HCT116 (cell line): Measurements from ENCODE around the gene RBMXL3. TPM values are rescaled to one million over a fixed set of nuclear protein-coding genes. Genes with fewer than 3 reads are reported as not detected.

ENCODE experiments used
- ATAC-seq: fragments of 200-7000 bp; cut with Tn5 transposase; 2 replicates; pipeline ENCODE4 v1.9.1; 2020; ENCODE audit warnings: mild to moderate bottlenecking, moderate library complexity
- BruUV-seq: library from RNA; stranded (reverse); fragments of 400-500 nt; replicated peaks from 2 replicates; lab custom pipeline; 2021; lab: Mats Ljungman, UMichigan
- CTCF ChIA-PET: fragments of 300-600 bp; sonication (Branson Sonifier 250); formaldehyde crosslinking; loops from one replicate; lab custom pipeline; 2021; ENCODE audit warnings: antibody characterized with exemption; lab: Charles Lee
- POLR2A ChIA-PET: fragments of 300-600, 350-600 bp; sonication (Branson Sonifier 250); formaldehyde crosslinking; loops from one replicate; lab custom pipeline; 2021; ENCODE audit warnings: antibody characterized with exemption; lab: Charles Lee
- RAD21 ChIA-PET, 2 experiments: fragments of 300-600 bp; sonication (Branson Sonifier 250); formaldehyde crosslinking; loops; one replicate each; lab custom pipeline; 2023; ENCODE audit warnings: low total read pairs in 2 of 2; ENCODE audit not compliant: uncharacterized antibody in 2 of 2, unreplicated experiment in 2 of 2, low non-redundant PET in 1 of 2; lab: Charles Lee
- DNase-seq: peaks from one replicate; pipeline ENCODE4 v3.0.0-alpha.2; 2010; ENCODE audit warnings: low read depth, low spot score
- H2AFZ ChIP-seq: fragments of 200-600 bp; shearing (Covaris generic), sonication (generic); 2 replicates; pipeline ENCODE4 v1.6.1; 2017; ENCODE audit warnings: low read depth, mixed run types, mixed read lengths, antibody characterized with exemption, low read length; ENCODE audit not compliant: poor library complexity, severe bottlenecking
- H3K27ac ChIP-seq: 2 replicates; pipeline ENCODE4 v1.5.1; 2012; ENCODE audit warnings: low read depth, low read length
- H3K27me3 ChIP-seq: fragments of 200-600 bp; sonication (generic); 2 replicates; pipeline ENCODE4 v1.6.1; 2016; ENCODE audit warnings: mixed run types, low read length, mixed read lengths; ENCODE audit not compliant: insufficient read depth
- H3K36me3 ChIP-seq, 2 experiments: fragments of 200-500 bp in 1 of 2; fragments of 200-600 bp in 1 of 2; sonication (Bioruptor generic) in 1 of 2; sonication (generic) in 1 of 2; 2 replicates each; pipeline versions ENCODE4 v1.5.1 to v1.6.1; 2014 to 2016; ENCODE audit warnings: low read length in 2 of 2, inconsistent platforms in 1 of 2, mixed read lengths in 1 of 2, mixed run types in 1 of 2; ENCODE audit not compliant: insufficient read depth in 2 of 2, control insufficient read depth in 1 of 2
- H3K4me1 ChIP-seq, 2 experiments: fragments of 200-600 bp in 1 of 2; sonication (generic) in 1 of 2; 2 replicates each; pipeline versions ENCODE4 v1.5.1 to v1.6.1; 2012 to 2017; ENCODE audit warnings: low read length in 2 of 2, inconsistent platforms in 1 of 2, mild to moderate bottlenecking in 1 of 2, mixed read lengths in 1 of 2, mixed run types in 1 of 2, moderate library complexity in 1 of 2; ENCODE audit not compliant: insufficient read depth in 2 of 2, control insufficient read depth in 1 of 2
- H3K4me2 ChIP-seq: fragments of 200-600 bp; sonication (generic); 2 replicates; pipeline ENCODE4 v1.6.1; 2017; ENCODE audit warnings: mixed run types, low read length, mixed read lengths
- H3K4me3 ChIP-seq, 2 experiments: fragments of 200-600 bp in 1 of 2; sonication (generic) in 1 of 2; replicated peaks in 1 of 2; 2 replicates each; pipeline ENCODE4 v1.5.1; 2011 to 2016; ENCODE audit warnings: low read length in 2 of 2, control low read depth in 1 of 2, low read depth in 1 of 2, mild to moderate bottlenecking in 1 of 2, mixed read lengths in 1 of 2, mixed run types in 1 of 2
- H3K79me2 ChIP-seq: fragments of 200-600 bp; sonication (generic); 2 replicates; pipeline ENCODE4 v1.6.1; 2017; ENCODE audit warnings: mild to moderate bottlenecking, mixed run types, low read length, moderate library complexity, mixed read lengths; ENCODE audit not compliant: insufficient read depth
- H3K9ac ChIP-seq: fragments of 200-600 bp; sonication (generic); 2 replicates; pipeline ENCODE4 v1.6.1; 2016; ENCODE audit warnings: low read length, mixed read lengths
- H3K9me2 ChIP-seq: fragments of 200-600 bp; sonication (generic), shearing (Covaris generic); 2 replicates; pipeline ENCODE4 v1.6.1; 2017; ENCODE audit warnings: mixed run types, mild to moderate bottlenecking, moderate library complexity; ENCODE audit not compliant: insufficient read depth
- H3K9me3 ChIP-seq, 2 experiments: fragments of 200-500 bp in 1 of 2; fragments of 200-600 bp in 1 of 2; sonication (Bioruptor generic) in 1 of 2; sonication (generic) in 1 of 2; 2 replicates each; pipeline ENCODE4 v1.6.1; 2014 to 2017; ENCODE audit warnings: low read length in 2 of 2, mixed read lengths in 2 of 2, inconsistent platforms in 1 of 2, low read depth in 1 of 2, mild to moderate bottlenecking in 1 of 2, mixed run types in 1 of 2, moderate library complexity in 1 of 2; ENCODE audit not compliant: control insufficient read depth in 1 of 2, insufficient read depth in 1 of 2
- H4K20me1 ChIP-seq: fragments of 200-600 bp; sonication (generic), shearing (Covaris generic); 2 replicates; pipeline ENCODE4 v1.6.1; 2017; ENCODE audit warnings: mixed run types, mild to moderate bottlenecking, moderate library complexity; ENCODE audit not compliant: insufficient read depth
- CEBPB ChIP-seq: IDR thresholded peaks from 2 replicates; pipeline ENCODE4 v1.6.1; 2012; ENCODE audit warnings: low read depth
- EZH2phosphoT487 ChIP-seq: fragments of 200-600 bp; IDR thresholded peaks from 2 replicates; pipeline ENCODE4 v1.6.1; 2018; ENCODE audit warnings: antibody characterized with exemption, borderline replicate concordance
- FOSL1 ChIP-seq: IDR thresholded peaks from 2 replicates; pipeline ENCODE4 v1.6.1; 2012; ENCODE audit warnings: low read depth
- POLR2A ChIP-seq: IDR thresholded peaks from 2 replicates; pipeline ENCODE4 v1.7.0; 2011; ENCODE audit warnings: borderline replicate concordance; ENCODE audit not compliant: insufficient read depth, insufficient read length; ENCODE audit errors: extremely low read depth
- POLR2AphosphoS5 ChIP-seq: IDR thresholded peaks from 2 replicates; pipeline ENCODE4 v1.6.1; 2011; ENCODE audit warnings: mild to moderate bottlenecking, low read depth, low read length, moderate library complexity
- SIN3A ChIP-seq: IDR thresholded peaks from 2 replicates; pipeline ENCODE4 v1.6.1; 2012; ENCODE audit warnings: low read depth
- SP1 ChIP-seq: IDR thresholded peaks from 2 replicates; pipeline ENCODE4 v1.6.1; 2012; ENCODE audit warnings: low read depth
- SRF ChIP-seq: IDR thresholded peaks from 2 replicates; pipeline ENCODE4 v1.6.1; 2012; ENCODE audit warnings: low read depth
- TCF7L2 ChIP-seq: IDR thresholded peaks from 2 replicates; pipeline ENCODE4 v1.7.0; 2011; ENCODE audit warnings: borderline replicate concordance, inconsistent platforms; ENCODE audit not compliant: insufficient read depth, insufficient read length; ENCODE audit errors: extremely low read depth
- YY1 ChIP-seq: IDR thresholded peaks from 2 replicates; pipeline ENCODE4 v1.6.1; 2011; ENCODE audit warnings: low read length, low read depth, moderate library complexity, mild to moderate bottlenecking; ENCODE audit not compliant: insufficient replicate concordance; ENCODE audit errors: extremely low read depth
- ZBTB33 ChIP-seq: IDR thresholded peaks from 2 replicates; pipeline ENCODE4 v1.6.1; 2011; ENCODE audit warnings: mild to moderate bottlenecking, low read length, moderate library complexity; ENCODE audit not compliant: insufficient replicate concordance; ENCODE audit errors: extremely low read depth
- ZFX ChIP-seq: fragments of 450-650 bp; IDR thresholded peaks from 2 replicates; pipeline ENCODE4 v1.6.1; 2017
- intact Hi-C: fragments of 100-400 bp; cut with micrococcal nuclease; formaldehyde crosslinking; loops from 2 replicates; pipeline ENCODE4 v1.10.0; 2022
- total RNA-seq: library from RNA; stranded (reverse); gene quantifications from one replicate; pipeline ENCODE4 v1.2.1, GENCODE V29; 2021; ENCODE audit not compliant: unreplicated experiment
- TF ChIP-seq, protein P1 (sequence below): IDR thresholded peaks from 2 replicates; pipeline ENCODE4 v1.6.1; 2012; ENCODE audit warnings: low read depth
- TF ChIP-seq, protein P2 (sequence below): IDR thresholded peaks from 2 replicates; pipeline ENCODE4 v1.6.1; 2012

Gene RBMXL3
- total RNA-seq, 1 experiment from 2014 or later = not detected

DNA sequence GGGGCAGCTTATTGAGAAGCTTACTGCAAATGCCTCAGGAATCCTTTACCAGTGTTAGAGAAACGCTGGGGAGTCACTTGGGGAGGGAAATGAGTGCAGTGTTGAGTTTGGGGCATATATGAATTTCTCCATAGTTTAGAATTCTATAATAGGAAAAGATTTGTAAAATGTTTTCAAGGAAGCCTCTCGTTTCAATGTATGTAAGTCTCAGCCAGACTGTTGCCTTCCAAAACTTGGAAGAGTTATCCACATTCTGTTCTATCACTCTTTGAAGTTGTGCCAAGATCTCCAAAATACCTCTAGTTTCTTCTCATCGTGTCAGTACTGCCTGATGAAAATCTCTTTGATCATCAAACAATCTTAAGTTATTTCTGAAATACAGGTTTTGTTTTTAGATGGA, 45.3 kb downstream of the RBMXL3 start:
- Histone ChIP-seq H2AFZ (no peak overlapping the region), H3K4me3 (no peak overlapping the region), H3K27ac (no peak overlapping the region), H3K79me2 (no peaks in the 10 kb centered on the region), H3K9me2 (no peaks in the 10 kb centered on the region), H3K36me3 (no peaks in the 10 kb centered on the region), H3K9me3 (no peaks in the 10 kb centered on the region), H3K9ac (no peak overlapping the region), H3K4me2 (no peak overlapping the region), H3K4me1 (no peaks in the 10 kb centered on the region), H3K27me3 (no peaks in the 10 kb centered on the region), H4K20me1 (no peaks in the 10 kb centered on the region)
- no peak for ATAC-seq
- ChIA-PET RAD21 (no interaction called here), CTCF (no interaction called here), POLR2A (no interaction called here)
- intact Hi-C loops = no loop called here
- no peak for TF ChIP-seq YY1
- no peak for TF ChIP-seq POLR2A
- no peak for TF ChIP-seq EZH2phosphoT487
- no peak for TF ChIP-seq CEBPB
- TF ChIP-seq, protein P1, sequence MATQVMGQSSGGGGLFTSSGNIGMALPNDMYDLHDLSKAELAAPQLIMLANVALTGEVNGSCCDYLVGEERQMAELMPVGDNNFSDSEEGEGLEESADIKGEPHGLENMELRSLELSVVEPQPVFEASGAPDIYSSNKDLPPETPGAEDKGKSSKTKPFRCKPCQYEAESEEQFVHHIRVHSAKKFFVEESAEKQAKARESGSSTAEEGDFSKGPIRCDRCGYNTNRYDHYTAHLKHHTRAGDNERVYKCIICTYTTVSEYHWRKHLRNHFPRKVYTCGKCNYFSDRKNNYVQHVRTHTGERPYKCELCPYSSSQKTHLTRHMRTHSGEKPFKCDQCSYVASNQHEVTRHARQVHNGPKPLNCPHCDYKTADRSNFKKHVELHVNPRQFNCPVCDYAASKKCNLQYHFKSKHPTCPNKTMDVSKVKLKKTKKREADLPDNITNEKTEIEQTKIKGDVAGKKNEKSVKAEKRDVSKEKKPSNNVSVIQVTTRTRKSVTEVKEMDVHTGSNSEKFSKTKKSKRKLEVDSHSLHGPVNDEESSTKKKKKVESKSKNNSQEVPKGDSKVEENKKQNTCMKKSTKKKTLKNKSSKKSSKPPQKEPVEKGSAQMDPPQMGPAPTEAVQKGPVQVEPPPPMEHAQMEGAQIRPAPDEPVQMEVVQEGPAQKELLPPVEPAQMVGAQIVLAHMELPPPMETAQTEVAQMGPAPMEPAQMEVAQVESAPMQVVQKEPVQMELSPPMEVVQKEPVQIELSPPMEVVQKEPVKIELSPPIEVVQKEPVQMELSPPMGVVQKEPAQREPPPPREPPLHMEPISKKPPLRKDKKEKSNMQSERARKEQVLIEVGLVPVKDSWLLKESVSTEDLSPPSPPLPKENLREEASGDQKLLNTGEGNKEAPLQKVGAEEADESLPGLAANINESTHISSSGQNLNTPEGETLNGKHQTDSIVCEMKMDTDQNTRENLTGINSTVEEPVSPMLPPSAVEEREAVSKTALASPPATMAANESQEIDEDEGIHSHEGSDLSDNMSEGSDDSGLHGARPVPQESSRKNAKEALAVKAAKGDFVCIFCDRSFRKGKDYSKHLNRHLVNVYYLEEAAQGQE = no peak
- TF ChIP-seq FOSL1 = no peak
- no peak for TF ChIP-seq SP1
- TF ChIP-seq POLR2AphosphoS5 = no peak
- TF ChIP-seq, protein P2, sequence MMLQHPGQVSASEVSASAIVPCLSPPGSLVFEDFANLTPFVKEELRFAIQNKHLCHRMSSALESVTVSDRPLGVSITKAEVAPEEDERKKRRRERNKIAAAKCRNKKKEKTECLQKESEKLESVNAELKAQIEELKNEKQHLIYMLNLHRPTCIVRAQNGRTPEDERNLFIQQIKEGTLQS = no peak
- TF ChIP-seq ZBTB33 = no peak
- no peak for TF ChIP-seq SRF
- no peak for TF ChIP-seq ZFX
- no peak for TF ChIP-seq TCF7L2
- TF ChIP-seq SIN3A = no peak
- BruUV-seq = no TSS peak
- DNase-seq = no peak
